GM19468 (cell line): ENCODE results near the gene SURF6.
"Not testable (repeated sequence)": the region's sequence is repeated elsewhere in the genome, so short reads cannot be mapped to it uniquely, and the experiment has no call there.

Experiments
- ATAC-seq: cut with Tn5 transposase; IDR thresholded peaks from one replicate; pipeline ENCODE4 v1.9.1; 2021; ENCODE audit warnings: mild to moderate bottlenecking, moderate library complexity, moderate number of reproducible peaks; ENCODE audit not compliant: unreplicated experiment; ENCODE audit errors: extremely low read depth

The SURF6 gene

GRCh38 chr9:133335924-133336811, at the start of gene SURF6:
TSS of gene SURF6 (minus strand) at chr9:133336188. CDS start at chr9:133336132, 56 bp downstream.
- ATAC-seq = peak; percentile 69

- ATAC-seq = no peak
Observed at GRCh38 chr9:133385452-133385851, 49.5 kb upstream of the SURF6 start.

GRCh38 chr9:133384736-133385321, 48.8 kb upstream of the SURF6 start:
- ATAC-seq = no peak

DNA sequence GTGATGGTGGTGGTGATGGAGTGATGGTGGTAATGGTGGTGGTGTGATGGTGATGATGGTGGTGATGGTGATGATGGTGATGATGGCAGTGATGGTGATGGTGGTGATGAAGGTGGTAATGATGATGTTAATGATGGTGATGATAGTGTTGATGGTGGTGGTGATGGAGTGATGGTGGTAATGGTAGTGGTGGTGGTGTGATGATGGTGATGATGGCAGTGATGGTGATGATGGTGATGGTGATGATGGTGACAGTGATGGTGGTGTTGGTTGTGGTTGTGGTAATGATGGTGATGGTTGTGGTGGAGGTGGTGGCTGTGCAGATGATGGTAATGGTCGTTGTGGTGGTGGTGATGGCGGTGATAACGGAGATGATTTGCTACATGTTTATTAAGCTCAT, 47.5 kb upstream of the SURF6 start:
- no peak for ATAC-seq

- no peak for ATAC-seq
Observed at GRCh38 chr9:133382507-133383141, 46.6 kb upstream of the SURF6 start.

DNA sequence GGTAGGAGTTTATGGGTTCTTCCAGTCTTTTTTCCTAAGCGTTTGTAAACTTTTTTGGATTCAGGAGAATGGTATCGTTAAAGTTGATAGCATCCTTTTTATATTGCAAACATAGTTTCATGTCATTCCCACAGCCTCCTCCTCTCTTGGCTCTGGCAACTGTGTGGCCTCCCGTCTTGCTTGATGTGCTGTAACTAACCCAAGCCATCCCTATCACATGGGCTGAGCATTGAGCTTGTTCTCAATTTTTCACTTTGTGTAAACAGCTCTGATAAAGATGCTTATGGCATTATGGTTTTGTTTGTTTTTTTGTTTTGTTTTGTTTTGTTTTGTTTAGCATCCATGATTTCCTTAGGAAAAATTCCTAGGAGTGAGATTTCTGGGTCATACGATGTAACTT, 44.7 kb upstream of the SURF6 start:
- ATAC-seq = no peak

DNA sequence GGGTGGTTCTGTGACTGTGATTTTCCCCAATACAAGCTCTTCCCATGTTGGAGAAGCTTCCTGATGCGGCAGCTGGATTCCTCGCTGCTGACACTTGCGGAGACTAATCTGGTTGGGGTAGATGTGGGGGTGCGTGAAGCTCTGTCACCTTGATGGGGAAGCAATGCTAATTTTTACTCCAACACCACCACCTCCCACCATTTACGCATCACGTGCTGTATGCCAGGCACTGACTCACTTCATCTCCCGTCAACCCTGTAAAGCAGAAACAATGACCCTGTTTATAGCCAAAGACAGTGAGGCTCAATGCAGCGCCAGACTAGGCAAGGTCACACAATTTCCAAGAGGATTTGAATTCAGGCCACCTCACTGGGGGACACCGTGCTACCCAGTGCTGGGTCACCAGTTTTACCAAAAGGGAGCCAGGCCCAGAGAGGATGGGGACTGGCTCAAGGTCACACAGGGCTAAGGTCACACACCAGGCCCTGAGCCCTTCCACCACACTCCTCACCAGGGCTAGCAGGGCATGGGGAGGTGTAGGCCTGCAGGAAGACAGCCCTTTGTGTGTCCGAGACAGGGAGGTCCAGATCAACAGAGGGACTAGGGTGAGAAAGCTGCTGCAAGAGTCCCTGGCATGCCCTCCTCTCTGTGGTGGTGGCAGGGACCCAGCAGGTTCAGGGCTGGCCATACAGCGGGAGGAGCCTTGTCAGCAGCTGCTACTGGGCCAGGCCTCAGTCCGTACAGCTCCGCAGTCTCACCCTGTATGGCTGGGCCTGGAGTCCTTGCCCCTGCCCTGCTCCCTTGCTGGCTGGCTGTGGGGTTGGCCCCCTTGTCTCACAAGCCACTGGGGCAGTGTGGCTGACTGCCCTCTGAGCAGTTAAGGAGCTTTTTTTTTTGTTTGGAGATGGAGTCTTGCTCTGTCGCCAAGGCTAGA, 43.4 kb upstream of the SURF6 start:
- ATAC-seq = no peak

DNA sequence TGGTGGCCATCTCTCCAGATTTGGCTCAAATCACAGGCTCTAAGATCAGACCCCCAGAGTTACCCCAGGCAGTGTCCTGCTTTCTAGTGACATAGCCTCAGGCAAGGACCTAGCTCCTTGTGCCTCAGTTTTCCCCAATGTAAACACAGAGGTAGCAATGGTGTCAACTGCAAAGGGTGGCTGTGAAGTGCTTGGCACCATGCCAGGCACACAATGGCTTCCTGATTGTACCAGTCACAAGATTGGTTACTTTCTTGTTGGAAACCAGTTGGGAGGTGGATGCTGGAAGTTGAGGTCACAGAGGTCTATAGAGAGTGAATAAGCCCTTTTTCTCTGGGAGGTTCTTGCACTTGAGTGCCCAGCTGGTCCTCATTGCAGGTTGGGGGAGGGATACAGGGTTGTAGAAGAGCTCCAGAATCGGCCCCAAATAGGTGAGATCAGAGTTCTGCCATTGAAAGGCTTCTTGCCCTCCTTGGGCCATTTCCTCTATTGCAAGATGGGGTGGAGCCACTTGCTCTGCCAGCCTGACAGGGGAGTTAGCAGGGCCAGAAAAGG, 42.5 kb upstream of the SURF6 start:
- ATAC-seq = no peak

- ATAC-seq = no peak
Observed at GRCh38 chr9:133377721-133378216, 41.8 kb upstream of the SURF6 start.

- ATAC-seq = not testable (repeated sequence)
Observed at GRCh38 chr9:133377280-133377679, 41.3 kb upstream of the SURF6 start.

DNA sequence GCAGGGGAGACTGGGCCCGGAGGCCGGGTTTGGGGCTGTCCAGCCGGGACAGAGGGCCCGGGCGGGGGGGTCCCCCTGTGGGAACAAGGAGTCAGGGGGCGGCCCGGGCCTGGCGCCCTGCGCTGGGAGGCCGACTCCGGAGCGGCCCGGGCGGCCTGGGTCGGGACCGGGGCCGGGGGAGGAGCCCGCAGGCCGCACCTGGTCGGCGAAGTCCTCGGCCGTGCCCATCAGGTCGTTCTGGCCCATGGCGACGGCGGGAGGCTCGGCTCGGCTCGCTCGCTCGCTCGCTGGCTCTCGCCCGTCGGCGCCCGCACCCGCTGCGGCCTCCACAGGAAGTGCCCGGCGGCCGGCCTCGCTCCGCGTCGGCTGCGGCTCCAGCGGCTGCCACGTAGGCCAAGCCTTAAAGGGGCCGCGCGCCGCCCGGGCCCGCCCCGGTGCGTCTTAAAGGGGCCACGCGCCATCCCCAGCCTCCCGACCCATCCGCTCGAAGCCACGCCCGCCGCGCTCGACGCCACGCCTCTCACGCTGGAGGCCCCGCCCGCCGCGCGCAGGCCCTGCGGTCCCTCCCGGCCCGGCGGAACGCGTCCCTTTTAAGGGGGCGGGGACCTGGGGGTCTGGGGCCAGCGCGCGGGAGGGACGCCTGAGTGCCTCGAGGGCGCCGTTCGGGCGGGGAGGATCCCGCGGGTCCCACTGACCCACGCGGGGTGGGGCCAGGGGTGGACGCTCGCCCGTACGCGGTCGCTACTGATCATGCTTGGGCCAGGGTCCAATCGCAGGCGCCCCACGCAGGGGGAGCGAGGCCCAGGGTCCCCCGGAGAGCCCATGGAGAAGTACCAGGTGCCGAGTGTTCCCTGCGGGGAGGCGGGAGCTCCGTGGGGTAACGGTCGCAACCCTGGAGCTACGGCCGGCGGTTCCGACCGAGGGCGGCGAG, 40.0 kb upstream of the SURF6 start, which contains the start of the genes STKLD1 and SURF4:
Gene STKLD1 (plus strand): TSS at position 643 of the 931 bp plus-strand sequence. CDS start 108 bp downstream, at position 751.
Gene SURF4 (minus strand): TSS at position 337 of the 931 bp plus-strand sequence. CDS start 91 bp downstream, at position 246.
- ATAC-seq = peak; percentile 75

DNA sequence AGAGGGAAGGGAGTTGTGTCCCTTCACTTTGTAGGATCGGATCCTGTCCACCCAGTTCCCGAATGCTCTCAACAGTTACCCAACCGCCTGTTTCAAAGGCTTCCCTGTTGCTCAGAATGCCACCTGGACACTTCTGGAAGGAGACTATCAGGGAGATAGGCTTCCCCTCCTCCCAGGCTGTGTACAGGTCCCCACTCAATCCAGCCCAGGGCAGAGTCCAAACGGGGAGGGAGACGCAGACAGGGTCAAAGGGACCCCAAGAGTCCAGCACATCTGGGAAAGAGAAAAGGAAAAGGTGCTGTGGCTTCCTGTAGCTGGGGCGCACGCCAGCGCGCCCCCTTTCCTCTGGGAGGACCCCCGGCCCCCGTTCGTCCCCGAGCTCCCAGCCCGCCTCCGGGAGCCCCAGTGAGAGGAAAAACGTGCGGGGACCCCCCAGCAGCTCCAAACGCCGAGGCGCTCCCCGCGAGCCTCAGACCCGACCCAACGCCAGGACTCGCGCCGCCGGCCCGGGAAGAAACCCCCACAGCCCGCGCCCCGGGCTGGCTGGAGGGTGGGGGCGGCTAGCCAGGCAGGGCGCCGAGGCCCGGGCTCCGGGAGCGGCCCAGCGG, 39.2 kb upstream of the SURF6 start:
- no peak for ATAC-seq

DNA sequence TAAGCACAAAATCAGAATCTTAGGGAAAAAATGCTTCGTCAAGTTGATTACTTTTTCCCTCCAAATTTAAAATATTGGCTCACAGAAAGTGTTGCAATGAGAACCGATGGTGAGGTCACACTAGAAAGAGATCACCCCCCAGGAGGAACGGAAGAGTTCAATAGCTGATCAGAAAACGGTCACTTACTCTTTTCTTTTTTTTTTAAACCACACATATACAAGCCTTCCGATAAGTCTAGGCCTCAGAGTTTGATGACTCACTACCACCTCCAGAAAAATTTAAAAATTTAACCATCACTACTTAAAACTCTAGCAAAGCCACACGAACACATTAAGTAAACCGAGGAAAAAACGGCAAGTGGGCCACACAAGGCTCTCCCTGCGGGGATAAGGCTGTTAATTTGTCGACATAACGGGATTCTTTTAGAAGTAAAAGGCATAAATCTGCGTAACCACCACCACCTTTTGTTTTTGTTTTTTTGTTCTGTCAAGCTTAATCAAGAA, 38.7 kb upstream of the SURF6 start:
- no peak for ATAC-seq

GRCh38 chr9:133372144-133372543, 36.2 kb upstream of the SURF6 start:
- no peak for ATAC-seq

DNA sequence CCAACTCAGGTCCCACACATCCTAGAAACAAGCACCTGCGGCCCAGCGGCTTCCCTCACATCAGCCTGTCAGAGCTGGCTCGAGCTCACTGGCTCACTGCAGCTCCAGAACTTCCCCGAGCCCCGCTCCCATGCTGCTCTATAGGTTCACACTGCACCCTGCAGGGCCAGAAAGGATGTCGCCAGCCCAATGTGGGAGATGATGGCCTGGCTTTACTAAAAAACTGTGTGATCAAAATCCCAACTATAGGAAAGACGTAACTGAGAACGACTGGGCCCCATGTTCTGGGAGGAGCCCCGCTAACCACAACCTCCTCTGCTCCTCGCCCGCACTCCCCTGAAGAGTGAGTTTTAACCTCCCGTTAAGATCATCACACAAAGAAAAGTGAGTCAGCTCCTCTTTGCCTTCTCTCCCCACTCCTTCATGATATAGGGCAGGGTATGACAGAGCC, 35.3 kb upstream of the SURF6 start:
- ATAC-seq = no peak

DNA sequence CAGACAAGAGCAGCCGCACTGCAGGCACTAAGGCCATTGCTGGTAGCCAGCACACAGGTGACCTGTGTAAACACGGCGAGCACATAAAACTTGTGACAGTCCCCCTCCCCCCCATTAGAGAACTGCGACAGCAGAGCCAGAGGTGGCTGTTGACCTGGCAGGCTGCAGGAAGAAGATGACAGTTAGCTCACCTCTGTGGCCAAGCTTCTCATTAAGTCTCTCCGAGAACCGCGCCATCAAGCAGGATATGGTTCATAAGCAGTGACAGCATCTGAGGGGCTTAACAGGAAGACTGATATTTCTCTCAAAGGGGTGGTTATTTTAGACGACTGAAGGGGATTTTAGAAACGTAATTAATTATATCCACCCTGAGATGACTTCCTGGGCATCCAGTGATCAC, 34.7 kb upstream of the SURF6 start:
- ATAC-seq = no peak

GRCh38 chr9:133369933-133370332, 33.9 kb upstream of the SURF6 start:
- ATAC-seq = no peak

- ATAC-seq = no peak
Observed at GRCh38 chr9:133369422-133369821, 33.4 kb upstream of the SURF6 start.
